GM23338 (cell line): Measurements from ENCODE around the gene KIF1A. TPM values are rescaled to one million over a fixed set of nuclear protein-coding genes. Genes with fewer than 3 reads are reported as not detected.

ENCODE experiments used
- ATAC-seq: fragments of 200-7000 bp; cut with Tn5 transposase; 3 replicates; pipeline ENCODE4 v1.9.1; 2020
- DNase-seq: peaks from one replicate; pipeline ENCODE4 v3.0.0-alpha.2; 2015; ENCODE audit warnings: low spot score
- H2AFZ ChIP-seq: fragments of 200-600 bp; sonication (generic); 2 replicates; pipeline ENCODE4 v1.8.0; 2016; ENCODE audit warnings: antibody characterized with exemption, mild to moderate bottlenecking, moderate library complexity
- H3F3A ChIP-seq: fragments of 200-600 bp; sonication (generic); replicated peaks from 2 replicates; pipeline ENCODE4 v1.8.0; 2017; ENCODE audit warnings: antibody characterized with exemption, mixed run types, low read depth
- H3K27ac ChIP-seq: fragments of 200-600 bp; sonication (generic); 2 replicates; pipeline ENCODE4 v1.6.1; 2016; ENCODE audit warnings: low read depth
- H3K27me3 ChIP-seq: fragments of 200-600 bp; sonication (generic); 2 replicates; pipeline ENCODE4 v1.8.0; 2016; ENCODE audit warnings: mild to moderate bottlenecking, mixed run types, moderate library complexity; ENCODE audit not compliant: insufficient read depth
- H3K36me3 ChIP-seq: fragments of 200-600 bp; sonication (generic); 2 replicates; pipeline ENCODE4 v1.8.0; 2016; ENCODE audit warnings: mild to moderate bottlenecking; ENCODE audit not compliant: insufficient read depth
- H3K4me1 ChIP-seq: fragments of 200-600 bp; sonication (generic); 2 replicates; pipeline ENCODE4 v1.8.0; 2016; ENCODE audit warnings: mild to moderate bottlenecking, moderate library complexity; ENCODE audit not compliant: insufficient read depth
- H3K4me2 ChIP-seq: fragments of 200-600 bp; sonication (generic); 2 replicates; pipeline ENCODE4 v1.7.1; 2017; ENCODE audit warnings: mixed run types
- H3K4me3 ChIP-seq: fragments of 200-600 bp; sonication (generic); 2 replicates; pipeline ENCODE4 v1.6.1; 2016; ENCODE audit warnings: mixed run types
- H3K79me2 ChIP-seq: fragments of 200-600 bp; sonication (generic); replicated peaks from 2 replicates; pipeline ENCODE4 v1.8.0; 2017; ENCODE audit warnings: mild to moderate bottlenecking; ENCODE audit not compliant: insufficient read depth
- H3K9me2 ChIP-seq: fragments of 200-600 bp; sonication (generic); 2 replicates; pipeline ENCODE4 v1.8.0; 2017; ENCODE audit not compliant: insufficient read depth
- H4K20me1 ChIP-seq: fragments of 200-600 bp; sonication (generic); replicated peaks from 2 replicates; pipeline ENCODE4 v1.8.0; 2017; ENCODE audit warnings: mild to moderate bottlenecking; ENCODE audit not compliant: insufficient read depth
- H3K27ac Mint-ChIP-seq: 2 replicates; pipeline ENCODE4 v1.8.0; 2020; ENCODE audit warnings: inconsistent platforms, mild to moderate bottlenecking, moderate library complexity, mixed read lengths
- H3K27me3 Mint-ChIP-seq: 3 replicates; pipeline ENCODE4 v1.8.0; 2022; ENCODE audit warnings: low read depth, mild to moderate bottlenecking, moderate library complexity, mixed read lengths, inconsistent platforms; ENCODE audit not compliant: insufficient read depth, poor library complexity
- H3K36me3 Mint-ChIP-seq: 3 replicates; pipeline ENCODE4 v1.8.0; 2021; ENCODE audit warnings: low read depth, mild to moderate bottlenecking, inconsistent platforms, moderate library complexity, mixed read lengths
- H3K4me1 Mint-ChIP-seq: 3 replicates; pipeline ENCODE4 v1.8.0; 2020; ENCODE audit warnings: mild to moderate bottlenecking, inconsistent platforms, mixed read lengths
- H3K4me3 Mint-ChIP-seq: 3 replicates; pipeline ENCODE4 v1.8.0; 2021; ENCODE audit warnings: moderate library complexity, mild to moderate bottlenecking, inconsistent platforms, mixed read lengths
- H3K9me3 Mint-ChIP-seq: 3 replicates; pipeline ENCODE4 v1.8.0; 2020; ENCODE audit warnings: moderate library complexity, mild to moderate bottlenecking, inconsistent platforms, mixed read lengths
- CREB1 ChIP-seq: fragments of 250-450 bp; sonication (Bioruptor Pico); IDR thresholded peaks from 2 replicates; pipeline ENCODE4 v1.5.0; 2020; ENCODE audit warnings: low read depth, mild to moderate bottlenecking, moderate library complexity
- EZH2 ChIP-seq: fragments of 200-600 bp; sonication (generic); IDR thresholded peaks from one replicate; pipeline ENCODE4 v1.8.0; 2017; ENCODE audit warnings: antibody characterized with exemption, mild to moderate bottlenecking, low read depth; ENCODE audit not compliant: unreplicated experiment
- EZH2phosphoT487 ChIP-seq: fragments of 200-600 bp; sonication (generic); IDR thresholded peaks from one replicate; pipeline ENCODE4 v1.8.1; 2018; ENCODE audit warnings: antibody characterized with exemption; ENCODE audit not compliant: unreplicated experiment
- JUNB ChIP-seq: IDR thresholded peaks from one replicate; pipeline ENCODE4 v1.6.1; 2016; ENCODE audit warnings: antibody characterized with exemption; ENCODE audit not compliant: unreplicated experiment
- NANOG ChIP-seq: IDR thresholded peaks from 2 replicates; pipeline ENCODE4 v1.6.1; 2016; ENCODE audit warnings: antibody characterized with exemption, borderline replicate concordance
- POLR2AphosphoS5 ChIP-seq: IDR thresholded peaks from 2 replicates; pipeline ENCODE4 v1.6.1; 2016; ENCODE audit warnings: antibody characterized with exemption, low read depth
- STAT1 ChIP-seq: IDR thresholded peaks from one replicate; pipeline ENCODE4 v1.6.1; 2016; ENCODE audit warnings: antibody characterized with exemption; ENCODE audit not compliant: unreplicated experiment
- ZNF114 ChIP-seq: fragments of 250-450 bp; sonication (Bioruptor Pico); IDR thresholded peaks from 2 replicates; pipeline ENCODE4 v1.5.0; 2020; ENCODE audit warnings: mild to moderate bottlenecking, moderate library complexity
- ZNF331 ChIP-seq: fragments of 250-450 bp; sonication (Bioruptor Pico); IDR thresholded peaks from 2 replicates; pipeline ENCODE4 v1.5.0; 2020; ENCODE audit warnings: low read depth, mild to moderate bottlenecking, moderate library complexity
- polyA plus RNA-seq: library from polyadenylated mRNA; unstranded; fragments of >200 nt; fragmentation: Nextera tagmentation; extraction: Ambion mirVana; gene quantifications from 2 replicates; pipeline ENCODE4 v1.2.1, GENCODE V29; 2016
- total RNA-seq: library from RNA; depleted of rRNA; stranded (reverse); fragments of >200 nt; shearing (Covaris generic); gene quantifications from 2 replicates; pipeline ENCODE4 v1.2.3, GENCODE V29; 2014
- TF ChIP-seq, protein P1 (sequence below): fragments of 250-450 bp; sonication (Bioruptor Pico); IDR thresholded peaks from 2 replicates; pipeline ENCODE4 v1.5.0; 2020; ENCODE audit warnings: mild to moderate bottlenecking, moderate library complexity
- TF ChIP-seq, protein P2 (sequence below): IDR thresholded peaks from 2 replicates; pipeline ENCODE4 v1.6.1; 2016; ENCODE audit warnings: antibody characterized with exemption
- TF ChIP-seq, protein P3 (sequence below), 2 experiments: fragments of 200-600 bp in 1 of 2; sonication (generic) in 1 of 2; conservative IDR thresholded peaks; 2 replicates each; pipeline versions ENCODE4 v1.5.1 to v1.6.1; 2016 to 2017; ENCODE audit warnings: antibody characterized with exemption in 2 of 2, low read depth in 2 of 2, mild to moderate bottlenecking in 2 of 2, moderate library complexity in 1 of 2
- TF ChIP-seq, protein P4 (sequence below): IDR thresholded peaks from one replicate; pipeline ENCODE4 v1.6.1; 2018; ENCODE audit warnings: antibody characterized with exemption; ENCODE audit not compliant: unreplicated experiment

Gene KIF1A
- total and polyA plus RNA-seq, 2 experiments from 2014 or later, result 169 to 214 TPM

DNA sequence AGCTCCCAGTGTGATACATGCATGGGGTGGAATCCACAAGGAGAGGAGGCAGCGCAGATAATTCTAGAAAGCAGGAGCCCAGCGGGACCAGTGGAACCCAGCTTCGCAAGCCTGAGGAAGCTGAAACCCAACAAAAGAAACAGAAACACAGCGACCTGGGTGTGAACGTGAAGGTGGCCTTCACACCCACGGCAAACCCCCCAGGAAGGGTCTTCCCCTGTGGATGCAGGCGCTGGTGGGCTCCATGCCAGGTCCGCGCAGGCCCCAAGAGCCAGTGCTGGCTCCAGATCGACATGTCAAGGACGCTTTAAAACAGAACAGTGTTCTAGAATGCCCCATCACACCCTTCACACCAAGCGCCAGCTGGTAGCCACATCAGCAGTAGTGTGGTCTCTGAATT, 22.1 kb downstream of the KIF1A start:
- TF ChIP-seq JUNB, result no peak
- TF ChIP-seq STAT1, result no peak
- TF ChIP-seq, protein P1, sequence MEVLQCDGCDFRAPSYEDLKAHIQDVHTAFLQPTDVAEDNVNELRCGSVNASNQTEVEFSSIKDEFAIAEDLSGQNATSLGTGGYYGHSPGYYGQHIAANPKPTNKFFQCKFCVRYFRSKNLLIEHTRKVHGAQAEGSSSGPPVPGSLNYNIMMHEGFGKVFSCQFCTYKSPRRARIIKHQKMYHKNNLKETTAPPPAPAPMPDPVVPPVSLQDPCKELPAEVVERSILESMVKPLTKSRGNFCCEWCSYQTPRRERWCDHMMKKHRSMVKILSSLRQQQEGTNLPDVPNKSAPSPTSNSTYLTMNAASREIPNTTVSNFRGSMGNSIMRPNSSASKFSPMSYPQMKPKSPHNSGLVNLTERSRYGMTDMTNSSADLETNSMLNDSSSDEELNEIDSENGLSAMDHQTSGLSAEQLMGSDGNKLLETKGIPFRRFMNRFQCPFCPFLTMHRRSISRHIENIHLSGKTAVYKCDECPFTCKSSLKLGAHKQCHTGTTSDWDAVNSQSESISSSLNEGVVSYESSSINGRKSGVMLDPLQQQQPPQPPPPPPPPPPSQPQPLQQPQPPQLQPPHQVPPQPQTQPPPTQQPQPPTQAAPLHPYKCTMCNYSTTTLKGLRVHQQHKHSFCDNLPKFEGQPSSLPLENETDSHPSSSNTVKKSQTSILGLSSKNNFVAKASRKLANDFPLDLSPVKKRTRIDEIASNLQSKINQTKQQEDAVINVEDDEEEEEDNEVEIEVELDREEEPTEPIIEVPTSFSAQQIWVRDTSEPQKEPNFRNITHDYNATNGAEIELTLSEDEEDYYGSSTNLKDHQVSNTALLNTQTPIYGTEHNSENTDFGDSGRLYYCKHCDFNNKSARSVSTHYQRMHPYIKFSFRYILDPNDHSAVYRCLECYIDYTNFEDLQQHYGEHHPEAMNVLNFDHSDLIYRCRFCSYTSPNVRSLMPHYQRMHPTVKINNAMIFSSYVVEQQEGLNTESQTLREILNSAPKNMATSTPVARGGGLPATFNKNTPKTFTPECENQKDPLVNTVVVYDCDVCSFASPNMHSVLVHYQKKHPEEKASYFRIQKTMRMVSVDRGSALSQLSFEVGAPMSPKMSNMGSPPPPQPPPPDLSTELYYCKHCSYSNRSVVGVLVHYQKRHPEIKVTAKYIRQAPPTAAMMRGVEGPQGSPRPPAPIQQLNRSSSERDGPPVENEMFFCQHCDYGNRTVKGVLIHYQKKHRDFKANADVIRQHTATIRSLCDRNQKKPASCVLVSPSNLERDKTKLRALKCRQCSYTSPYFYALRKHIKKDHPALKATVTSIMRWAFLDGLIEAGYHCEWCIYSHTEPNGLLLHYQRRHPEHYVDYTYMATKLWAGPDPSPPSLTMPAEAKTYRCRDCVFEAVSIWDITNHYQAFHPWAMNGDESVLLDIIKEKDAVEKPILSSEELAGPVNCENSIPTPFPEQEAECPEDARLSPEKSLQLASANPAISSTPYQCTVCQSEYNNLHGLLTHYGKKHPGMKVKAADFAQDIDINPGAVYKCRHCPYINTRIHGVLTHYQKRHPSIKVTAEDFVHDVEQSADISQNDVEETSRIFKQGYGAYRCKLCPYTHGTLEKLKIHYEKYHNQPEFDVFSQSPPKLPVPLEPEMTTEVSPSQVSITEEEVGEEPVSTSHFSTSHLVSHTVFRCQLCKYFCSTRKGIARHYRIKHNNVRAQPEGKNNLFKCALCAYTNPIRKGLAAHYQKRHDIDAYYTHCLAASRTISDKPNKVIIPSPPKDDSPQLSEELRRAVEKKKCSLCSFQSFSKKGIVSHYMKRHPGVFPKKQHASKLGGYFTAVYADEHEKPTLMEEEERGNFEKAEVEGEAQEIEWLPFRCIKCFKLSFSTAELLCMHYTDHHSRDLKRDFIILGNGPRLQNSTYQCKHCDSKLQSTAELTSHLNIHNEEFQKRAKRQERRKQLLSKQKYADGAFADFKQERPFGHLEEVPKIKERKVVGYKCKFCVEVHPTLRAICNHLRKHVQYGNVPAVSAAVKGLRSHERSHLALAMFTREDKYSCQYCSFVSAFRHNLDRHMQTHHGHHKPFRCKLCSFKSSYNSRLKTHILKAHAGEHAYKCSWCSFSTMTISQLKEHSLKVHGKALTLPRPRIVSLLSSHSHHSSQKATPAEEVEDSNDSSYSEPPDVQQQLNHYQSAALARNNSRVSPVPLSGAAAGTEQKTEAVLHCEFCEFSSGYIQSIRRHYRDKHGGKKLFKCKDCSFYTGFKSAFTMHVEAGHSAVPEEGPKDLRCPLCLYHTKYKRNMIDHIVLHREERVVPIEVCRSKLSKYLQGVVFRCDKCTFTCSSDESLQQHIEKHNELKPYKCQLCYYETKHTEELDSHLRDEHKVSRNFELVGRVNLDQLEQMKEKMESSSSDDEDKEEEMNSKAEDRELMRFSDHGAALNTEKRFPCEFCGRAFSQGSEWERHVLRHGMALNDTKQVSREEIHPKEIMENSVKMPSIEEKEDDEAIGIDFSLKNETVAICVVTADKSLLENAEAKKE (CRISPR knock-in tag), result no peak
- TF ChIP-seq, protein P2, sequence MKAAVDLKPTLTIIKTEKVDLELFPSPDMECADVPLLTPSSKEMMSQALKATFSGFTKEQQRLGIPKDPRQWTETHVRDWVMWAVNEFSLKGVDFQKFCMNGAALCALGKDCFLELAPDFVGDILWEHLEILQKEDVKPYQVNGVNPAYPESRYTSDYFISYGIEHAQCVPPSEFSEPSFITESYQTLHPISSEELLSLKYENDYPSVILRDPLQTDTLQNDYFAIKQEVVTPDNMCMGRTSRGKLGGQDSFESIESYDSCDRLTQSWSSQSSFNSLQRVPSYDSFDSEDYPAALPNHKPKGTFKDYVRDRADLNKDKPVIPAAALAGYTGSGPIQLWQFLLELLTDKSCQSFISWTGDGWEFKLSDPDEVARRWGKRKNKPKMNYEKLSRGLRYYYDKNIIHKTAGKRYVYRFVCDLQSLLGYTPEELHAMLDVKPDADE, result no peak
- no peak for TF ChIP-seq POLR2AphosphoS5
- TF ChIP-seq ZNF331 (CRISPR knock-in tag), result no peak
- no peak for TF ChIP-seq NANOG
- TF ChIP-seq, protein P3, sequence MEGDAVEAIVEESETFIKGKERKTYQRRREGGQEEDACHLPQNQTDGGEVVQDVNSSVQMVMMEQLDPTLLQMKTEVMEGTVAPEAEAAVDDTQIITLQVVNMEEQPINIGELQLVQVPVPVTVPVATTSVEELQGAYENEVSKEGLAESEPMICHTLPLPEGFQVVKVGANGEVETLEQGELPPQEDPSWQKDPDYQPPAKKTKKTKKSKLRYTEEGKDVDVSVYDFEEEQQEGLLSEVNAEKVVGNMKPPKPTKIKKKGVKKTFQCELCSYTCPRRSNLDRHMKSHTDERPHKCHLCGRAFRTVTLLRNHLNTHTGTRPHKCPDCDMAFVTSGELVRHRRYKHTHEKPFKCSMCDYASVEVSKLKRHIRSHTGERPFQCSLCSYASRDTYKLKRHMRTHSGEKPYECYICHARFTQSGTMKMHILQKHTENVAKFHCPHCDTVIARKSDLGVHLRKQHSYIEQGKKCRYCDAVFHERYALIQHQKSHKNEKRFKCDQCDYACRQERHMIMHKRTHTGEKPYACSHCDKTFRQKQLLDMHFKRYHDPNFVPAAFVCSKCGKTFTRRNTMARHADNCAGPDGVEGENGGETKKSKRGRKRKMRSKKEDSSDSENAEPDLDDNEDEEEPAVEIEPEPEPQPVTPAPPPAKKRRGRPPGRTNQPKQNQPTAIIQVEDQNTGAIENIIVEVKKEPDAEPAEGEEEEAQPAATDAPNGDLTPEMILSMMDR (conservative IDR thresholded peaks at IDR 0.05; ENCODE audit: low read depth in 2 of 2), result no peak
- TF ChIP-seq, protein P4, sequence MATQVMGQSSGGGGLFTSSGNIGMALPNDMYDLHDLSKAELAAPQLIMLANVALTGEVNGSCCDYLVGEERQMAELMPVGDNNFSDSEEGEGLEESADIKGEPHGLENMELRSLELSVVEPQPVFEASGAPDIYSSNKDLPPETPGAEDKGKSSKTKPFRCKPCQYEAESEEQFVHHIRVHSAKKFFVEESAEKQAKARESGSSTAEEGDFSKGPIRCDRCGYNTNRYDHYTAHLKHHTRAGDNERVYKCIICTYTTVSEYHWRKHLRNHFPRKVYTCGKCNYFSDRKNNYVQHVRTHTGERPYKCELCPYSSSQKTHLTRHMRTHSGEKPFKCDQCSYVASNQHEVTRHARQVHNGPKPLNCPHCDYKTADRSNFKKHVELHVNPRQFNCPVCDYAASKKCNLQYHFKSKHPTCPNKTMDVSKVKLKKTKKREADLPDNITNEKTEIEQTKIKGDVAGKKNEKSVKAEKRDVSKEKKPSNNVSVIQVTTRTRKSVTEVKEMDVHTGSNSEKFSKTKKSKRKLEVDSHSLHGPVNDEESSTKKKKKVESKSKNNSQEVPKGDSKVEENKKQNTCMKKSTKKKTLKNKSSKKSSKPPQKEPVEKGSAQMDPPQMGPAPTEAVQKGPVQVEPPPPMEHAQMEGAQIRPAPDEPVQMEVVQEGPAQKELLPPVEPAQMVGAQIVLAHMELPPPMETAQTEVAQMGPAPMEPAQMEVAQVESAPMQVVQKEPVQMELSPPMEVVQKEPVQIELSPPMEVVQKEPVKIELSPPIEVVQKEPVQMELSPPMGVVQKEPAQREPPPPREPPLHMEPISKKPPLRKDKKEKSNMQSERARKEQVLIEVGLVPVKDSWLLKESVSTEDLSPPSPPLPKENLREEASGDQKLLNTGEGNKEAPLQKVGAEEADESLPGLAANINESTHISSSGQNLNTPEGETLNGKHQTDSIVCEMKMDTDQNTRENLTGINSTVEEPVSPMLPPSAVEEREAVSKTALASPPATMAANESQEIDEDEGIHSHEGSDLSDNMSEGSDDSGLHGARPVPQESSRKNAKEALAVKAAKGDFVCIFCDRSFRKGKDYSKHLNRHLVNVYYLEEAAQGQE, result no peak
- no peak for TF ChIP-seq EZH2phosphoT487
- no peak for TF ChIP-seq ZNF114 (CRISPR knock-in tag)
- TF ChIP-seq CREB1 (CRISPR knock-in tag), result no peak
- no peak for TF ChIP-seq EZH2
- Histone ChIP-seq H3K36me3 (peaks cover 9% of the 10 kb centered on the region; the same call in 1 of the 2 replicates), H3K4me3 (no peak overlapping the region), H3F3A (0 out of 2 replicates have a peak, but pooled peaks cover 3% of the 10 kb centered on the region), H3K4me2 (no peak overlapping the region), H3K4me1 (no peaks in the 10 kb centered on the region), H3K27me3 (no peaks in the 10 kb centered on the region), H3K27ac (no peak overlapping the region), H3K9me2 (no peaks in the 10 kb centered on the region), H4K20me1 (peaks cover 72% of the 10 kb centered on the region), H2AFZ (no peak overlapping the region), H3K79me2 (peaks cover 96% of the 10 kb centered on the region)
- H3K4me1 Mint-ChIP-seq, result peaks cover 44% of the 10 kb centered on the region
- no peak overlapping the region for H3K27ac Mint-ChIP-seq
- ATAC-seq, result no peak
- H3K4me3 Mint-ChIP-seq, result no peak overlapping the region
- H3K27me3 Mint-ChIP-seq, result peaks cover 8% of the 10 kb centered on the region
- H3K9me3 Mint-ChIP-seq, result no peaks in the 10 kb centered on the region
- peaks cover 68% of the 10 kb centered on the region for H3K36me3 Mint-ChIP-seq
- DNase-seq, result no peak
